Left lung (tissue), 10 donors: ENCODE measurements around the gene GLDN. TPM values are rescaled to one million over a fixed set of nuclear protein-coding genes. Genes with fewer than 3 reads are reported as not detected.
"Not testable (repeated sequence)": the region's sequence is repeated elsewhere in the genome, so short reads cannot be mapped to it uniquely, and the experiment has no call there.

ENCODE experiments used
- ATAC-seq: fragments of 200-7000 bp; cut with Tn5 transposase; one replicate; pipeline ENCODE4 v1.9.1; 2020; ENCODE audit warnings: moderate library complexity
- DNase-seq, 4 donors: peaks; one replicate each; pipeline ENCODE4 v3.0.0-alpha.2; 2013 to 2020
- H3K27ac ChIP-seq, 2 donors: fragments of 200-600 bp; sonication (generic) in 1 of 2; one replicate each; pipeline versions ENCODE4 v1.5.0 to v1.8.0; 2020 to 2021
- H3K27me3 ChIP-seq, 2 donors: fragments of 200-600 bp; sonication (generic) in 1 of 2; one replicate each; pipeline versions ENCODE4 v1.5.0 to v1.8.0; 2020 to 2021
- H3K36me3 ChIP-seq, 2 donors: fragments of 200-600 bp; sonication (generic) in 1 of 2; one replicate each; pipeline versions ENCODE4 v1.5.0 to v1.8.0; 2020 to 2021
- H3K4me1 ChIP-seq, 2 donors: fragments of 200-600 bp; one replicate each; pipeline ENCODE4 v1.8.0; 2021
- H3K4me3 ChIP-seq, 2 donors: fragments of 200-600 bp; sonication (generic) in 1 of 2; one replicate each; pipeline versions ENCODE4 v1.5.0 to v1.8.0; 2020 to 2021; ENCODE audit warnings: mild to moderate bottlenecking in 1 of 2
- H3K9me3 ChIP-seq, 2 donors: fragments of 200-600 bp; sonication (generic) in 1 of 2; one replicate each; pipeline versions ENCODE4 v1.5.0 to v1.8.0; 2020 to 2021
- CTCF ChIP-seq, 2 donors: fragments of 200-600 bp; sonication (generic) in 1 of 2; IDR thresholded peaks; one replicate each; pipeline versions ENCODE4 v1.5.0 to v1.8.0; 2021; ENCODE audit warnings: antibody characterized with exemption in 2 of 2
- intact Hi-C, 2 donors: fragments of 100-400 bp; cut with DNase I; formaldehyde crosslinking; loops; one replicate each; pipeline versions ENCODE4 v1.11.2 to v1.14.2; 2022
- polyA plus RNA-seq, 6 donors: library from polyadenylated mRNA; unstranded; fragments of 120-200 nt; gene quantifications; one replicate each; pipeline ENCODE4 v1.2.1, GENCODE V29; 2013; ENCODE audit not compliant: insufficient read length in 6 of 6
- total RNA-seq, 2 donors: library from RNA; stranded (reverse); fragmentation: NEBNext Ultra II Directional; extraction: Animal tissue kit (Norgen Biotek cat#: 25700); gene quantifications; one replicate each; pipeline ENCODE4 v1.2.1, GENCODE V29; 2021
- donor health status: DM: no; HTN: yes; CAD: no.
- donor health status: DM: no; HTN: no; CAD: no.

Gene GLDN
- total and polyA plus RNA-seq, 8 donors, result 0.12 to 58.6 (median 0.25) TPM

GRCh38 chr15:51414256-51414860, 72.9 kb downstream of the GLDN start:
- no peak overlapping the region for H3K4me3 ChIP-seq
- intact Hi-C loops, result no loop called here
- H3K9me3 ChIP-seq, result no peaks in the 10 kb centered on the region
- ATAC-seq (peak; percentile 73), DNase-seq (no peak)
- TF ChIP-seq CTCF (IDR thresholded peaks at IDR 0.05), result no peak
- H3K27me3 ChIP-seq, result no peaks in the 10 kb centered on the region
- H3K36me3 ChIP-seq, result no peaks in the 10 kb centered on the region
- no peak overlapping the region for H3K27ac ChIP-seq
- H3K4me1 ChIP-seq, result no peaks in the 10 kb centered on the region

GRCh38 chr15:51416129-51416528, 74.7 kb downstream of the GLDN start:
- intact Hi-C loops, result no loop called here
- no peaks in the 10 kb centered on the region for H3K9me3 ChIP-seq
- TF ChIP-seq CTCF (IDR thresholded peaks at IDR 0.05), result no peak
- ATAC-seq (no peak), DNase-seq (no peak)
- H3K27ac ChIP-seq, result no peak overlapping the region
- no peaks in the 10 kb centered on the region for H3K36me3 ChIP-seq
- no peaks in the 10 kb centered on the region for H3K27me3 ChIP-seq
- no peak overlapping the region for H3K4me3 ChIP-seq
- H3K4me1 ChIP-seq, result no peaks in the 10 kb centered on the region

GRCh38 chr15:51423040-51423439, 81.6 kb downstream of the GLDN start:
- H3K36me3 ChIP-seq, DNase-seq, H3K4me1 ChIP-seq, H3K27ac ChIP-seq, intact Hi-C loops, H3K27me3 ChIP-seq, H3K4me3 ChIP-seq, ATAC-seq, H3K9me3 ChIP-seq: not testable (repeated sequence)

GRCh38 chr15:51424780-51425179, 83.3 kb downstream of the GLDN start:
- Histone ChIP-seq H3K36me3 (no peaks in the 10 kb centered on the region), H3K4me1 (no peaks in the 10 kb centered on the region), H3K27ac (no peak overlapping the region), H3K27me3 (no peaks in the 10 kb centered on the region), H3K4me3 (no peak overlapping the region), H3K9me3 (no peaks in the 10 kb centered on the region)
- DNase-seq (no peak), ATAC-seq (no peak)
- TF ChIP-seq CTCF (IDR thresholded peaks at IDR 0.05), result no peak
- intact Hi-C loops, result no loop called here

- H3K27ac ChIP-seq, result no peak overlapping the region
- no peak for TF ChIP-seq CTCF (IDR thresholded peaks at IDR 0.05)
- H3K4me3 ChIP-seq, result no peak overlapping the region
- no peaks in the 10 kb centered on the region for H3K27me3 ChIP-seq
- H3K4me1 ChIP-seq, result no peaks in the 10 kb centered on the region
- DNase-seq (no peak), ATAC-seq (no peak)
- H3K36me3 ChIP-seq, result no peaks in the 10 kb centered on the region
- intact Hi-C loops, result no loop called here
- no peaks in the 10 kb centered on the region for H3K9me3 ChIP-seq
These were observed 84.1 kb downstream of the GLDN start for GRCh38 chr15:51425517-51426040.

GRCh38 chr15:51438526-51438925, 97.1 kb downstream of the GLDN start:
- no peak for TF ChIP-seq CTCF (IDR thresholded peaks at IDR 0.05)
- Histone ChIP-seq H3K27me3 (no peaks in the 10 kb centered on the region), H3K9me3 (no peaks in the 10 kb centered on the region), H3K4me3 (no peak overlapping the region), H3K27ac (no peak overlapping the region), H3K36me3 (no peaks in the 10 kb centered on the region), H3K4me1 (no peaks in the 10 kb centered on the region)
- no peak for DNase-seq
- no peak for ATAC-seq
- intact Hi-C loops, result no loop called here
